Activated CD4-positive, CD25-positive, alpha-beta regulatory T cell treated with anti-CD3 and anti-CD28 coated beads, Interleukin-2, amount 50 U/mL, for 24 hours (primary cell): ENCODE results near the gene CDK10.
"Not testable (repeated sequence)": the region's sequence is repeated elsewhere in the genome, so short reads cannot be mapped to it uniquely, and the experiment has no call there.

ENCODE experiments used
- ATAC-seq, 2 donors: fragments of 150-1000 bp; cut with Tn5 transposase; one replicate each; pipeline ENCODE4 v1.10.0; 2021; ENCODE audit warnings: mild to moderate bottlenecking in 1 of 2, moderate library complexity in 1 of 2

Gene CDK10, protein sequence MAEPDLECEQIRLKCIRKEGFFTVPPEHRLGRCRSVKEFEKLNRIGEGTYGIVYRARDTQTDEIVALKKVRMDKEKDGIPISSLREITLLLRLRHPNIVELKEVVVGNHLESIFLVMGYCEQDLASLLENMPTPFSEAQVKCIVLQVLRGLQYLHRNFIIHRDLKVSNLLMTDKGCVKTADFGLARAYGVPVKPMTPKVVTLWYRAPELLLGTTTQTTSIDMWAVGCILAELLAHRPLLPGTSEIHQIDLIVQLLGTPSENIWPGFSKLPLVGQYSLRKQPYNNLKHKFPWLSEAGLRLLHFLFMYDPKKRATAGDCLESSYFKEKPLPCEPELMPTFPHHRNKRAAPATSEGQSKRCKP

DNA sequence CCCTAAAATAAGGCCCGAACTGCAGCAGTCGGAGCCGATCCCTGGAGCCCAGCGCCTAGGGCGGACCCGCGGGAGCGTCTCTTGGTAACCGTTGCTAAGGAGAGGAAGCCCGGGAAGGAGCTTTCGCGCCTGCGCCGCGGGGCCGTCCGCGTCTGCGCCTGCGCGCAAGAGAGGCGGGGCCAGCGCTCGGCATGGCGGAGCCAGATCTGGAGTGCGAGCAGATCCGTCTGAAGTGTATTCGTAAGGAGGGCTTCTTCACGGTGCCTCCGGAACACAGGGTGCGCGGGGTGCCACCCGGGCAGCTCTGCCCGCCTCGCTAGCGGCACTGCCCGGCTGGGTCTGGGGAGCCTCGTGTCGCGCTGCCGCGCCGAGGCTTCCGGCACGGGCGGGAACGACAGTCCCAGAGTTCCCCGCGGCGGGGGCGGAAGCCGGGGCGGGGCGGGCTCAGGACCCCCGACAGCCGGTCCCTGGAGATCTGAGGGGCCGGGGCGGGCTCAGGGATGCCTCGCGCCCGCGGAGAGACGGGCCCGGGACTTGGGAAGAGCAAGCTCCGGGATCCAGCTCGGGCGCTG lies at the start of gene CDK10:
Gene CDK10 (plus strand): TSS at position 170 of the 572 bp plus-strand sequence. CDS start 22 bp downstream, at position 192.
- peak; percentile 90 to 92 for ATAC-seq

- ATAC-seq = no peak
These were observed 49.1 kb upstream of the CDK10 start for GRCh38 chr16:89637379-89637778.

DNA sequence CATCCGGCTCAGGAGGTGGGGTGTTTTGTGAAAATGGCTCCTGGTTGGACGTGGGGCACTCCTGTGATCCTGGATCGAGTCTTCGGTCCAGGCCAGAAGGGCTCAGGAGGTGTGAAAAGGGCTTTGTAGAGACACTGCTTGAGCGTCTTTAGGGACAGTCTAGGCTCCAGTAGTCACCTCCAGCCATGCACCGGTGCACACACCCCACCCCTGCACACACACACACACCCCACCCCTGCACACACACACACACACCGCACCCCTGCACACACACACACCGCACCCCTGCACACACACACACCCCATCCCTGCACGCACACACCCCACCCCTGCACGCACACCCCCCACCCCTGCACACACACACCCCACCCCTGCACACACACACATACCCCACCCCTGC lies 48.0 kb upstream of the CDK10 start:
- ATAC-seq = no peak

DNA sequence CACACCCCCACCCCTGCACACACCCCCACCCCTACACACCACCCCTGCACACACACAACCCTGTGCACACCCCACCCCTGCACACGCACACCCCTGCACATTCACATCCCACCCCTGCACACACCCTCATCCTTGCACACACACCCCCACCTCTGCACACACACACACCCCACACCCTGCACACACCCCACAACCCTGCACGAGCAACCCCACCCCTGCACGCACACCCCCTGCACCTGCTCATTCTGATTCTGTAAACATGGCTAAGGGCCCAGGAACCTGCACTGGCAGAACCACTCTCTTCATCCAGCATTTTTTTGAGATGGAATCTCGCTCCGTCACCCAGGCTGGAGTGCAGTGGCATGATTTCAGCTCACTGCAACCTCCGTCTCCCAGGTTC lies 47.1 kb upstream of the CDK10 start:
- no peak for ATAC-seq

GRCh38 chr16:89641458-89642119 lies 44.9 kb upstream of the CDK10 start:
- no peak for ATAC-seq

DNA sequence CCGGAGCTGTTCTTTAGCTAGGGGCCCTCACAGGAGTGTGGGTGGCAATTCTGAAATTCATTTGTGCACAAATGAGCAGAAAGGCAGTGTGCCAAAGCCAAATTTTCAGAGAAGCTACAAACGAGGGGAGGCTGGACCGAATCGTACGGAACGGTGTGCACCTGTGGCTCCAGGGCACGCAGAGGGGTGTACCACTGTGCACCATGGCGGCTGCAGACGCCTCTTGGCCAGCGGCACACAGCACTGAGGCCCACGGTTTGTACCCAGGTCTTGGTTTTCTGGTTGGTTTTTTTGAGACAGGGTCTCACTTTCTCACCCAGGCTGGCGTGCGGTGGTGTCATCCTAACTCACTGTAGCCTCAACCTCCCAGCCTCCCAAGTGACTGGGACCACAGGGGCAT lies 43.9 kb upstream of the CDK10 start:
- no peak for ATAC-seq

- no peak for ATAC-seq
These were observed 42.7 kb upstream of the CDK10 start for GRCh38 chr16:89643769-89644300.

DNA sequence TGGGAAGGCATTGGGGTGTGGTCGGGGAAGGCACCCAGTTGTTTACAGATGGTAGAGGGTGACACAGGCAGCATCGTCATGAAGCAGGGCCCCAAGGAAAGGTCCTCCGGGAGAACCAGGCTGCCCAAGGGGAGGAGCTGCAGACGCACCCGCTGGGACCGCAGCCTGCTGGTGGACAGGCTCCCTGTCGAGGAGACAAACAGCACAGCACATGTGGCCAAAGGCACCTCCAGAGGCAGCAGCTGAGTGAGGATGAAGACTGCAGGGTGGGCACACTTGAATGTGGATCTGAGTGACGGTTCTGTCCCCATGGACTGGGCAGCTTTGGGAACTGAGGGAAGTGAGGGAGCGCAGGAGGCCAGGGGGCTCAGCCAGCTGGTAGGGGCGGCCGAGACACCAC lies 41.4 kb upstream of the CDK10 start:
- no peak for ATAC-seq

DNA sequence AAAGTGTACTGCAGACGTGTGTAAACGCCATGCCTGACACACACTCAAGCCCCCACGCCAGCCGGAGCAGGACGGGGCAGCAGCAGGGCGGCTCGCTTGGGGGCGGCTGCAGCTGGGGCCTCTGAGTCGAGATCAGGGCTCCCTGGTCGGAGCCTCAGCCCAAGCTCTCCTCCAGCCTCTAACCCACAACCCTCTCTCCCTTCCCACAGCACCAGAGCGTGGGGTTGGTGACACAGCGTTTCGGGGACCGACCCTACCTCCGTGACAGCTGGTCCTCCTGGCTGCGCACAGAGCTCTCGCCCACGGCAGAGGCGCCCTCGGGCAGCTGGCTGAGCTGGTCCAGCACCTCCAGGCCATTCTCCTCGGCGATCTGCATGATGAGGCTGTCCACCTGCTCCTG lies 40.2 kb upstream of the CDK10 start:
- no peak for ATAC-seq

GRCh38 chr16:89646906-89647305 lies 39.6 kb upstream of the CDK10 start:
- ATAC-seq = no peak

DNA sequence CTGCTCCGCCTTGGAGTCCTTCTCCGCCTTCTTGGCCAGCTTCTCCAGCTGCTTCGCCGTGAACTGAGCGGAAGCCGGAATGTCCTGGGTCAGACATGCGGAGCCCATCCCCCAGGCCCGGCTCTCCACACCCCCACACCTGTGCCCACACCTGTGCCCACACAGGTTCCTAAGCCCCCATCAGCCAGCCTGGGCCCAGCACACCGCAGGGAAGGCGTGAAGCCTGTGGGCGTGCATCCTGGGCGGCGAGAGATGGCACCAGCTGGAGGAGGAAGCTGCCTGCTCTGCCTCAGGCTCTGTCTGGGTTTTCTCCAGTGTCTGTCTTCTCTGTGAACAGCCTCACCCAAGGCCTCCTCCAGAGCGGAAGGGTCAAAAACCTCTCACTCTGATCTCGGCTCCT lies 34.9 kb upstream of the CDK10 start:
- ATAC-seq = no peak

- ATAC-seq = no peak
These were observed 32.7 kb upstream of the CDK10 start for GRCh38 chr16:89653656-89654295.

- no peak for ATAC-seq
These were observed 31.3 kb upstream of the CDK10 start for GRCh38 chr16:89655062-89655643.

- no peak for ATAC-seq
These were observed 29.9 kb upstream of the CDK10 start for GRCh38 chr16:89656435-89657121.

DNA sequence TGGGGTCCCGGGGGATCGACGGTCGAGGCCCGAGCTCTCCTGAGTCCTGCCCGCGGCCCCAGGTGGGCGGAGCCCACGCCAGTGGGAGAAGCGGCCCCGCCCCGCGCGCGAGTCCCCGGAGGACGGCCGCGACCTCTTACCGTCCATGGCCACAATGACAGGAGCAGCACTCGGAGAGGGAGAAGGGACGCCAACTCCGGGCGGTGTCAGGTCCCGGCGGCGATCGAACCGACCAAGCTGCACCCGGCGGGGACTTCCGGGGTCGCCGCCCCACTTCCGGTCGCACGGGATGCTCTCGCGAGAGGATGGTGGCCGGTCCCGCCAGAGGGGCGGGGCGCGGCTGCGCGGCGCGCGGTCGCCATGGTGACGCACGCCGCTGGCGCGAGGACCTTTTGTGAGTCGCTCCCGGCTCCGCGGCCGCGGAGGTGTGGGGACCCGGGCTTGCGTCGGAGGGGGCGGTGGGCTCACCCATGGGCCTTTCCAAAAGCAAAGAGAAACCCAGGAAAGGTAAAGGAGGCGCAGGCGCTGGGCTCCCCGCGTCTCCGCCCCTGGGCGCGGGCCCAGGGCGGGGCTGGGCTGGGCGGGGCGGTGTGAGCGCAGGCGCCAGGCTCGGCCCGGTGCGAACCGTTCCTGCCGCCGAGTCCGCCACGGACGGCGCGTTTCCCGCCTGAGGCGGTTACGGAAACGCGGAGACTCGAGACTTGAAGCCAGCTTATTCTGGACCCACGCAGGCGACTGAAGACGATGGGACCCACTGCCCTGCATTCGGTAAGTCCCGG lies 28.9 kb upstream of the CDK10 start, which contains the start of the genes CHMP1A and SPATA33:
Gene CHMP1A (minus strand): TSS at position 267 of the 779 bp plus-strand sequence. CDS start 120 bp downstream, at position 147.
Gene SPATA33 (plus strand): TSS at position 395 of the 779 bp plus-strand sequence. CDS start 76 bp downstream, at position 471.
- ATAC-seq = peak; percentile 91 to 93

DNA sequence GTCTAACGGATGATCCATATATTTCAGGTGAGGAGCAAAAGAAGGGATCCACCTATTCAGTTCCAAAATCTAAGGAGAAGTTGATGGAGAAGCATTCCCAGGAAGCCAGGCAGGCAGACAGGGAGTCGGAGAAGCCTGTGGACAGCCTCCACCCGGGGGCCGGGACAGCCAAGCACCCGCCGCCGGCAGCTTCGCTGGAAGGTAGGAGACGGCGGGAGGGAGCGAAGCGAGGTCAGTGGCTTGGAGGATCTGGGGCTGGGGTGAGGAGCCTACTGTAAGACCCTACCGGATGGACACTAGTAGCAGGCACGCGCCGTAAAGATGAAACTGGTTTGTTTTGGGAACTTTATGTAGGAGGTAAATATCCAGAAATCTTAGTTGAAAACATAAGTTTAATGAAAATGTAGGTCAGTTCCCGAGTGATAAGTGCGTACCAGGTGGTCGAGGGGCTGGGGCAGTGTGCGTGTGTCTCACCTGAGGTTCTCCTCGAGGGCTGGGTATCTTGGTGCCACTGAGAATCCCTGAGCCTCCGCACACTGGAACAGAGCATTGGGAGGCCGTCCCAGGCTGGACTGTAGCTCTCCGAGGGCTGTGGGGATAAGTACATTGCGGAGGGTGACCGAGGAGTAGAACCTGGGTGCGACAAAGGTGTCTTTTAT lies 28.1 kb upstream of the CDK10 start:
- no peak for ATAC-seq

- no peak for ATAC-seq
These were observed 26.3 kb upstream of the CDK10 start for GRCh38 chr16:89660146-89660545.

DNA sequence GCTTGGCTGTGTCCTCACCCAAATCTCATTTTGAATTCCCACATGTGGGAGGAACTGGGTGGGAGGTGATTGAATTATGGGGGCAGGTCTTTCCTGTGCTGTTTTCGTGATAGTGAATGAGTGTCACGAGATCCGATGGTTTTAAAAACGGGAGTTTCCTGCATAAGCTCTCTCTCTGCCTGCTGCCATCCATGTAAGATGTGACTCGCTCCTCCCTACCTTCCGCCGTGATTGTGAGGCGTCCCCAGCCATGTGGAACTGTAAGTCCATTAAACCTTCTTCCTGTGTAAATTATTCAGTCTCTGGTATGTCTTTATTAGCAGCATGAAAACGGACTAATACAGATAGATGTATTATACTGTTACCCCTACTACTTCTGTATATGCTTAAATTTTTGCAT lies 25.3 kb upstream of the CDK10 start:
- ATAC-seq = no peak

DNA sequence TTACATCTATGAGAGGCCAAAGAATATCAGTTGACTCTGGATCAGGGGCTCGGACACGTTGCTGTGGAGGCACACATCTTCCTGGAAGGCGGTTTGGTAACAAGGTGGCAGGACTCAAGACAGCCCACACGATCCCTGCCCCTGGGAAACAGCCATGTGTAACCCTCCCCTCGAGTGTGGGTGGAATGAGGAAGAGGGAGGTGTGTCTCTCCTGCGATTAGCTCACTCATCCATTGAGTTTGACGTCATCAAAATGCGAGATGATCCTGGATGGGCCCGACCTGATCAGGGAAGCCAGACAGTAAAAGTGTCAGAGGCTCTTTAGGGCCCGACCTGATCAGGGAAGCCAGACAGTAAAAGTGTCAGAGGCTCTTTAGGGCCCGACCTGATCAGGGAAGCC lies 22.3 kb upstream of the CDK10 start:
- ATAC-seq = not testable (repeated sequence)

DNA sequence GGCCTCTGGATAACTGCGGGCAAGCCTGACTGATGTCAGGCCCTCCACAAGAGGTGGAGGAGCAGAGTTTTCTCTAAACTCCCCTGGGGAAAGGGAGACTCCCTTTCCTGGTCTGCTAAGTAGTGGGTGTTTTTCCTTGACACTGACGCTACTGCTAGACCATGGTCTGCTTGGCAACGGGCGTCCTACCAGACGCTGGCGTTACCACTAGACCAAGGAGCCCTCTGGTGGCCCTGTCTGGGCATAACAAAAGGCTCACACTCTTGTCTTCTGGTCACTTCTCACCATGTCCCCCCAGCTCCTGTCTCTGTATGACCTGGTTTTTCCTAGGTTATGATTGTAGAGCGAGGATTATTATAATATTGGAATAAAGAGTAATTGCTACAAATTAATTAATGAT lies 19.5 kb upstream of the CDK10 start:
- not testable (repeated sequence) for ATAC-seq

DNA sequence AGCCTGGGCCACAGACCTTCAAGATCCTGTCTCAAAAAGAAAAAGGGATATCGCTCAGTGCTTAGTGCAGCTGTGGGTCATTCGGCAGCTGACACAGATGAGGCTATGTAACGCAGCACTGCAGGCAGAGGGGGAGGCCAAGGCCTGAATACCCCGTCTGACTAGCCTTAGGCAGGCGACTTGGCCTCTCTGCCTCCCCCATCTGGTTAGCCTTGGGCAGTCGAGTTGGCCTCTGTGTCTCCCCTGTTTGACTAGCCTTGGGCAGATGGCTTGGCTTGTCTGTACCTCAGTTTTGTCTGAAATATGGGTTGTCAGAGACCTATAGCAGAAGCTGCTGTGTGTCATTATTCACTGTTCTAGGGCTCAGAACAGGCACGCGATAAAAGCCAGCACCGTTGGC lies 18.9 kb upstream of the CDK10 start:
- ATAC-seq = no peak
